Sigmoid colon (tissue), 3 donors: ENCODE results near the gene IKZF1.

ENCODE experiments used
- POLR2A ChIP-seq, 2 donors: fragments of 450-650 bp; IDR thresholded peaks; one replicate each; pipeline ENCODE4 v1.6.1; 2016; ENCODE audit warnings: antibody characterized with exemption in 2 of 2, mild to moderate bottlenecking in 2 of 2, moderate library complexity in 2 of 2
- TF ChIP-seq, protein P1 (sequence below), 4 experiments: fragments of 450-650 bp in 3 of 4; fragments of 200-600 bp in 1 of 4; IDR thresholded peaks; one replicate each; pipeline ENCODE4 v1.5.1; 2016 to 2019; ENCODE audit warnings: antibody characterized with exemption in 4 of 4, mild to moderate bottlenecking in 3 of 4, moderate library complexity in 2 of 4

DNA sequence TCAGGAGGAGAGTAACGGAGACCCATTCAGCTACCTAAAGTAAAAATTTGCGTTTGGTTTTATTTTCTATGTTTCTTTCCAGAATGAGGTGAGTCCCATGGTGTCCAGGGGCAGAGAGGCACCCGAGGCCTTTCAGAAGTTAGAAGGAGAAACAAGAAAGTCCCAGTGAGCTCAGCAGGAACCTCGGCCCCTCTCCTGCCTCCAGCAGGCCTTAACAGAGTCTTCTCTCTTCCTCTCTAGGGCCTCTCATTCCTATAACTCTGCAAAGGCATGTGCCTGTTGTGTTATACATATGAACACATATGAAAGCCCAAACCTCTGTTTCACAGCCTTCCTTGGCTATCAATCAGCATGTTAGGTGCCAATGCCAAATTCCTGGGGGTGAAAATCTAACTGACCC lies 20.8 kb upstream of the IKZF1 start:
- TF ChIP-seq POLR2A (IDR thresholded peaks at IDR 0.05): no peak
- TF ChIP-seq, protein P1, sequence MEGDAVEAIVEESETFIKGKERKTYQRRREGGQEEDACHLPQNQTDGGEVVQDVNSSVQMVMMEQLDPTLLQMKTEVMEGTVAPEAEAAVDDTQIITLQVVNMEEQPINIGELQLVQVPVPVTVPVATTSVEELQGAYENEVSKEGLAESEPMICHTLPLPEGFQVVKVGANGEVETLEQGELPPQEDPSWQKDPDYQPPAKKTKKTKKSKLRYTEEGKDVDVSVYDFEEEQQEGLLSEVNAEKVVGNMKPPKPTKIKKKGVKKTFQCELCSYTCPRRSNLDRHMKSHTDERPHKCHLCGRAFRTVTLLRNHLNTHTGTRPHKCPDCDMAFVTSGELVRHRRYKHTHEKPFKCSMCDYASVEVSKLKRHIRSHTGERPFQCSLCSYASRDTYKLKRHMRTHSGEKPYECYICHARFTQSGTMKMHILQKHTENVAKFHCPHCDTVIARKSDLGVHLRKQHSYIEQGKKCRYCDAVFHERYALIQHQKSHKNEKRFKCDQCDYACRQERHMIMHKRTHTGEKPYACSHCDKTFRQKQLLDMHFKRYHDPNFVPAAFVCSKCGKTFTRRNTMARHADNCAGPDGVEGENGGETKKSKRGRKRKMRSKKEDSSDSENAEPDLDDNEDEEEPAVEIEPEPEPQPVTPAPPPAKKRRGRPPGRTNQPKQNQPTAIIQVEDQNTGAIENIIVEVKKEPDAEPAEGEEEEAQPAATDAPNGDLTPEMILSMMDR (IDR thresholded peaks at IDR 0.05): no peak
